Osteoblast (primary cell): ENCODE results near the gene ATP2B2. TPM values are rescaled to one million over a fixed set of nuclear protein-coding genes. Genes with fewer than 3 reads are reported as not detected.

Experiments used
- DNase-seq: peaks from one replicate; pipeline ENCODE4 v3.0.0; 2011; ENCODE audit warnings: low spot score, mixed read lengths; ENCODE audit not compliant: insufficient read length; ENCODE audit errors: missing footprints
- H2AFZ ChIP-seq: 2 replicates; pipeline ENCODE4 v1.6.0; 2011; ENCODE audit warnings: mild to moderate bottlenecking, low read length
- H3K27ac ChIP-seq: 2 replicates; pipeline ENCODE4 v1.5.1; 2011; ENCODE audit warnings: mild to moderate bottlenecking, low read depth, low read length, moderate library complexity
- H3K27me3 ChIP-seq: 2 replicates; pipeline ENCODE4 v1.6.0; 2012; ENCODE audit warnings: mild to moderate bottlenecking, control low read depth, inconsistent platforms, low read length, moderate library complexity; ENCODE audit not compliant: insufficient read depth
- H3K36me3 ChIP-seq: 2 replicates; pipeline ENCODE4 v1.5.1; 2011; ENCODE audit warnings: mild to moderate bottlenecking, low read length, control low read depth, moderate library complexity; ENCODE audit not compliant: insufficient read depth
- H3K4me1 ChIP-seq: 2 replicates; pipeline ENCODE4 v1.5.1; 2011; ENCODE audit warnings: mild to moderate bottlenecking, low read length, control low read depth, moderate library complexity; ENCODE audit not compliant: insufficient read depth
- H3K4me2 ChIP-seq: 2 replicates; pipeline ENCODE4 v1.6.0; 2011; ENCODE audit warnings: mild to moderate bottlenecking, low read length; ENCODE audit not compliant: insufficient read depth
- H3K4me3 ChIP-seq: fragments of 200-600 bp; sonication (generic); 3 replicates; pipeline ENCODE4 v1.5.1; 2012; ENCODE audit warnings: mild to moderate bottlenecking, low read length, inconsistent platforms; ENCODE audit not compliant: insufficient read depth
- H3K79me2 ChIP-seq: 2 replicates; pipeline ENCODE4 v1.6.0; 2012; ENCODE audit warnings: mild to moderate bottlenecking, low read length, control low read depth, inconsistent platforms; ENCODE audit not compliant: insufficient read depth
- H3K9me3 ChIP-seq: 2 replicates; pipeline ENCODE4 v1.5.1; 2011; ENCODE audit warnings: low read depth, low read length, control low read depth
- H4K20me1 ChIP-seq: 2 replicates; pipeline ENCODE4 v1.6.0; 2012; ENCODE audit warnings: mild to moderate bottlenecking, low read length, control low read depth; ENCODE audit not compliant: insufficient read depth
- CTCF ChIP-seq: IDR thresholded peaks from 2 replicates; pipeline ENCODE4 v1.5.1; 2011; ENCODE audit warnings: mild to moderate bottlenecking, low read depth, low read length, moderate library complexity; ENCODE audit errors: extremely low read depth
- total RNA-seq: library from RNA; depleted of rRNA; stranded (reverse); fragments of >200 nt; gene quantifications from 2 replicates; pipeline ENCODE4 v1.2.3, GENCODE V29; 2012

The ATP2B2 gene
- total RNA-seq, 1 donor = not detected

- Histone ChIP-seq H3K36me3 (no peaks in the 10 kb centered on the region), H3K4me3 (no peak overlapping the region), H3K9me3 (peaks cover 4% of the 10 kb centered on the region), H3K79me2 (no peaks in the 10 kb centered on the region), H4K20me1 (no peaks in the 10 kb centered on the region), H2AFZ (no peak overlapping the region), H3K4me2 (no peak overlapping the region), H3K4me1 (peaks cover 31% of the 10 kb centered on the region), H3K27ac (no peak overlapping the region), H3K27me3 (no peaks in the 10 kb centered on the region)
- DNase-seq = no peak
- TF ChIP-seq CTCF = no peak
These were observed 136.9 kb downstream of the ATP2B2 start for GRCh38 chr3:10368512-10368911.

- Histone ChIP-seq H3K4me3 (no peak overlapping the region), H3K27ac (peak overlapping the region; percentile 82)
These were observed 137.9 kb downstream of the ATP2B2 start for GRCh38 chr3:10367506-10367905.

GRCh38 chr3:10366651-10367101, 138.7 kb downstream of the ATP2B2 start:
- H3K4me2 ChIP-seq = peak overlapping the region; percentile 25
- DNase-seq = peak; percentile 96
- H3K36me3 ChIP-seq = no peaks in the 10 kb centered on the region
- no peak overlapping the region for H3K4me3 ChIP-seq
- H3K27ac ChIP-seq = peak overlapping the region; percentile 82
- H3K4me1 ChIP-seq = peaks cover 31% of the 10 kb centered on the region
- H3K9me3 ChIP-seq = peaks cover 7% of the 10 kb centered on the region
- peak; percentile 18 for TF ChIP-seq CTCF
- peak overlapping the region; percentile 32 for H2AFZ ChIP-seq
- no peaks in the 10 kb centered on the region for H3K79me2 ChIP-seq
- no peaks in the 10 kb centered on the region for H4K20me1 ChIP-seq
- no peaks in the 10 kb centered on the region for H3K27me3 ChIP-seq

More at GRCh38 chr3:10367506-10367905, 137.9 kb downstream of the ATP2B2 start:
- Histone ChIP-seq H3K4me1 (peaks cover 31% of the 10 kb centered on the region), H3K9me3 (peaks cover 7% of the 10 kb centered on the region), H4K20me1 (no peaks in the 10 kb centered on the region), H2AFZ (peak overlapping the region; percentile 32), H3K27me3 (no peaks in the 10 kb centered on the region), H3K36me3 (no peaks in the 10 kb centered on the region), H3K4me2 (peak overlapping the region; percentile 10), H3K79me2 (no peaks in the 10 kb centered on the region)
- no peak for TF ChIP-seq CTCF
- DNase-seq = no peak

- Histone ChIP-seq H3K36me3 (no peaks in the 10 kb centered on the region), H3K9me3 (peaks cover 3% of the 10 kb centered on the region), H3K4me1 (peaks cover 29% of the 10 kb centered on the region), H4K20me1 (no peaks in the 10 kb centered on the region), H3K4me3 (no peak overlapping the region), H3K27ac (peak overlapping the region; percentile 82), H2AFZ (no peak overlapping the region), H3K27me3 (no peaks in the 10 kb centered on the region), H3K79me2 (no peaks in the 10 kb centered on the region), H3K4me2 (no peak overlapping the region)
- TF ChIP-seq CTCF = no peak
- peak; percentile 36 for DNase-seq
These were observed 139.6 kb downstream of the ATP2B2 start for GRCh38 chr3:10365791-10366190.
